Spleen (tissue), 11 donors: Measurements from ENCODE around the gene PLPP3. TPM values are rescaled to one million over a fixed set of nuclear protein-coding genes. Genes with fewer than 3 reads are reported as not detected.

Experiments
- DNase-seq: peaks from one replicate; pipeline ENCODE4 v3.0.0-alpha.2; 2020
- H3K27ac ChIP-seq, 8 donors: fragments of 200-600 bp; sonication (generic) in 7 of 8; 1 replicate in 4 of 8; 2 replicates in 4 of 8; pipeline versions ENCODE4 v1.5.0 to v1.8.0; 2016 to 2021; ENCODE audit warnings: inconsistent platforms in 4 of 8, mild to moderate bottlenecking in 4 of 8, moderate library complexity in 1 of 8
- H3K27me3 ChIP-seq, 7 donors: fragments of 200-600 bp; sonication (generic) in 6 of 7; replicated peaks in 1 of 7; 1 replicate in 4 of 7; 2 replicates in 3 of 7; pipeline versions ENCODE4 v1.5.0 to v1.8.0; 2016 to 2021; ENCODE audit warnings: inconsistent platforms in 3 of 7, mild to moderate bottlenecking in 1 of 7
- H3K36me3 ChIP-seq, 6 donors: fragments of 200-600 bp; sonication (generic) in 5 of 6; 1 replicate in 4 of 6; 2 replicates in 2 of 6; pipeline versions ENCODE4 v1.5.0 to v1.8.0; 2016 to 2021; ENCODE audit warnings: inconsistent platforms in 2 of 6
- H3K4me1 ChIP-seq, 6 donors: fragments of 200-600 bp; sonication (generic) in 5 of 6; 1 replicate in 3 of 6; 2 replicates in 3 of 6; pipeline versions ENCODE4 v1.5.0 to v1.8.0; 2016 to 2021; ENCODE audit warnings: inconsistent platforms in 3 of 6
- H3K4me3 ChIP-seq, 8 donors: fragments of 200-600 bp; sonication (generic) in 7 of 8; 1 replicate in 4 of 8; 2 replicates in 4 of 8; pipeline versions ENCODE4 v1.5.0 to v1.8.0; 2016 to 2021; ENCODE audit warnings: inconsistent platforms in 4 of 8, mild to moderate bottlenecking in 4 of 8, moderate library complexity in 2 of 8
- H3K9me3 ChIP-seq, 8 donors: fragments of 200-600 bp; sonication (generic) in 7 of 8; 1 replicate in 4 of 8; 2 replicates in 4 of 8; pipeline versions ENCODE4 v1.5.0 to v1.8.0; 2016 to 2021; ENCODE audit warnings: inconsistent platforms in 4 of 8
- POLR2A ChIP-seq, 3 donors: fragments of 450-650 bp; IDR thresholded peaks; one replicate each; pipeline ENCODE4 v1.5.1; 2017; ENCODE audit warnings: antibody characterized with exemption in 3 of 3, mild to moderate bottlenecking in 1 of 3
- POLR2AphosphoS5 ChIP-seq, 3 donors: sonication (generic); formaldehyde crosslinking; IDR thresholded peaks; one replicate each; pipeline ENCODE4 v1.5.1; 2017; ENCODE audit warnings: antibody characterized with exemption in 3 of 3
- WGBS, 5 donors: extraction: QIAGEN DNeasy Blood & Tissue Kit in 3 of 5; methylation state at CpG; one replicate each; pipeline versions ENCODE4 v1.1.5 to v1.1.7; 2013 to 2018; 5-methylcytosine and 5-hydroxymethylcytosine counted together
- intact Hi-C: fragments of 100-400 bp; cut with DNase I; formaldehyde crosslinking; loops from one replicate; pipeline ENCODE4 v1.15.0; 2023; ENCODE audit warnings: low total_unique reads
- polyA plus RNA-seq, 3 donors: library from polyadenylated mRNA; stranded (reverse); fragments of 200-250 nt; gene quantifications; one replicate each; pipeline ENCODE4 v1.2.1, GENCODE V29; 2013
- total RNA-seq, 7 donors: library from RNA; depleted of rRNA in 3 of 7; stranded (reverse); fragments of >200 nt in 3 of 7; fragmentation: NEBNext Ultra II Directional in 4 of 7; extraction: Animal tissue kit (Norgen Biotek cat#: 25700) in 4 of 7; gene quantifications; one replicate each; pipeline versions ENCODE4 v1.1.0 to v1.2.1, GENCODE V29; 2016 to 2021
- TF ChIP-seq, protein P1 (sequence below), 11 experiments: fragments of 200-600 bp in 7 of 11; fragments of 450-650 bp in 4 of 11; sonication (generic) in 4 of 11; IDR thresholded peaks in 8 of 11; conservative IDR thresholded peaks in 3 of 11; 1 replicate in 7 of 11; 2 replicates in 4 of 11; pipeline versions ENCODE4 v1.4.0 to v1.8.0; 2016 to 2021; ENCODE audit warnings: antibody characterized with exemption in 11 of 11, inconsistent platforms in 4 of 11, mild to moderate bottlenecking in 1 of 11
- donor health status: healthy with polysubstance abuse.
- donor health status: DM: no; HTN: no; CAD: no; lungs with moderate emphysema.
- donor health status: DM: no; HTN: no; CAD: no.
- donor health status: Bipolar disorder and iron deficiency.
- donor health status: healthy.
- donor health status: DM: no; HTN: no; CAD: no.
- donor health status: DM: yes; HTN: yes; CAD: no.

Gene PLPP3
- total and polyA plus RNA-seq, 10 donors, result 6.7 to 90.0 (median 55.1) TPM

DNA sequence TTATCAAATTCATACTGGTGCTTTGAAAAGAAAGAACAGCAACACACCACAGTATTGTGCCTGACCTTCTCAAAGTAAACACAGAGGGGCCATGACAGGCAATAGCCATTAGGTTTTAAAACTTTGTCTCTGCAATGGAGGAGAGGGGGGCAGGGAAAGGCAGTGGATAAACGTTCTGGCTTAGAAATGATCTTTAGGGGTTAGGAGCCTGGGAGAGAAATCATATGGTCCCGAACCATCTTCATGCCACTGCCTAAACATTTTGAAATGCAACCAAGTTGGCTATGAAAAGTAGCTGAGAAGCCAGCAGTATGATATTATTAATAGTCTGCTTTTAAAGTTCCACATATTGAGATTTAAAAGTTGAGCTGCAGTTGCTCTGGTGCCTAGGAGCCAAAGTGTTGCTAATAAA lies 39.8 kb downstream of the PLPP3 start:
- no peak for DNase-seq
- Histone ChIP-seq H3K4me1 (peaks cover 0 to 24% (median 10%) of the 10 kb centered on the region in 6 donors), H3K9me3 (no peaks in the 10 kb centered on the region), H3K27me3 (no peaks in the 10 kb centered on the region), H3K36me3 (peaks cover 2 to 27% (median 8%) of the 10 kb centered on the region in 6 donors), H3K4me3 (no peak overlapping the region), H3K27ac (no peak overlapping the region)
- intact Hi-C loops, result no loop called here
- WGBS, 5 donors, result 68 to 81% (median 76%) methylated on average over 2 of the region's 2 CpGs
- TF ChIP-seq, protein P1, sequence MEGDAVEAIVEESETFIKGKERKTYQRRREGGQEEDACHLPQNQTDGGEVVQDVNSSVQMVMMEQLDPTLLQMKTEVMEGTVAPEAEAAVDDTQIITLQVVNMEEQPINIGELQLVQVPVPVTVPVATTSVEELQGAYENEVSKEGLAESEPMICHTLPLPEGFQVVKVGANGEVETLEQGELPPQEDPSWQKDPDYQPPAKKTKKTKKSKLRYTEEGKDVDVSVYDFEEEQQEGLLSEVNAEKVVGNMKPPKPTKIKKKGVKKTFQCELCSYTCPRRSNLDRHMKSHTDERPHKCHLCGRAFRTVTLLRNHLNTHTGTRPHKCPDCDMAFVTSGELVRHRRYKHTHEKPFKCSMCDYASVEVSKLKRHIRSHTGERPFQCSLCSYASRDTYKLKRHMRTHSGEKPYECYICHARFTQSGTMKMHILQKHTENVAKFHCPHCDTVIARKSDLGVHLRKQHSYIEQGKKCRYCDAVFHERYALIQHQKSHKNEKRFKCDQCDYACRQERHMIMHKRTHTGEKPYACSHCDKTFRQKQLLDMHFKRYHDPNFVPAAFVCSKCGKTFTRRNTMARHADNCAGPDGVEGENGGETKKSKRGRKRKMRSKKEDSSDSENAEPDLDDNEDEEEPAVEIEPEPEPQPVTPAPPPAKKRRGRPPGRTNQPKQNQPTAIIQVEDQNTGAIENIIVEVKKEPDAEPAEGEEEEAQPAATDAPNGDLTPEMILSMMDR (IDR thresholded peaks at IDR 0.05 in 8 of 11, conservative IDR thresholded peaks at IDR 0.05 in 3 of 11), result no peak
- TF ChIP-seq POLR2AphosphoS5 (IDR thresholded peaks at IDR 0.05), result no peak
- TF ChIP-seq POLR2A (IDR thresholded peaks at IDR 0.05), result no peak

DNA sequence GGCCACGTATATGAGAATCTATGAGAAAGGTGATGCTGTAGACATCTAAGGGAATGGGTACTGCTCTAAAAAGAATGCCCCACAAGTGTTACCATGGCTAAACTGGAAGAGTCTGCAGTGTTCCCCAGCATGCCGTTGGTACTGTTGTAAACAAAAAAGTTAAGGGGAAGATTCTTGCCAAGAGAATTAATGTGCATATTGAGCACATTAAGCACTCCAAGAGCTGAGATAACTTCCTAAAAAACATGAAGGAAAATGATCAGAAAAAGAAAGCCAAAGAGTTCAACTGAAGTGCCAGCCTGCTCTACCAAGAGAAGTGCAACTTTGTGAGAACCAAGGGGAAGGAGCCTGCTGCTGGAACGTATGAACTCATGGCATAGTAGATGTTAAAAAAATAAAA lies 40.8 kb downstream of the PLPP3 start:
- Histone ChIP-seq H3K27me3 (no peaks in the 10 kb centered on the region), H3K4me3 (no peak overlapping the region), H3K9me3 (no peaks in the 10 kb centered on the region), H3K36me3 (peaks cover 4 to 37% (median 13%) of the 10 kb centered on the region in 6 donors), H3K4me1 (peaks cover 0 to 24% (median 7%) of the 10 kb centered on the region in 6 donors), H3K27ac (no peak overlapping the region)
- intact Hi-C loops, result no loop called here
- TF ChIP-seq POLR2AphosphoS5 (IDR thresholded peaks at IDR 0.05), result no peak
- no peak for TF ChIP-seq POLR2A (IDR thresholded peaks at IDR 0.05)
- TF ChIP-seq, protein P1 (IDR thresholded peaks at IDR 0.05 in 8 of 11, conservative IDR thresholded peaks at IDR 0.05 in 3 of 11), result no peak
- WGBS, 5 donors, result 75 to 88% (median 86%) methylated on average over 3 of the region's 3 CpGs
- DNase-seq, result no peak

DNA sequence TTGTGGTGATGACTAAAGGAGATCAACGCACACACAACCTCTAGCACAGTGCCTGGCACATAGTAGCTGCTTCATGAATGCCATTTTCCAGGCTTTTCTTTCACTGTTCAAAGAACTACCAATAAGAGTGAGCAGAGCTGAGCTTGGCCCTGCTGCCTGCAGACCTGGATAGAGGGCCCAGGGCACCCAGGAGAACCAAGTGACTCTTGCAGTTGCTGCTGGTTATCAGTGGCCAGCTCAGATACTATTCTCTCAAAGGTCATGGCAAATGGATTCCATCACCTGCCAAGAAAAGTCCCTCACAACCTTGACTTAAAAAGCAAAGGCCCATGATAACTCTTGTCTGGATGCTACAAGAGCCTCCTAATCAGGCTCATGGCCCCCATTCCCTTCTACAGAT lies 41.7 kb downstream of the PLPP3 start:
- peaks cover 4 to 45% (median 14%) of the 10 kb centered on the region in 6 donors for H3K36me3 ChIP-seq
- intact Hi-C loops, result no loop called here
- no peak overlapping the region for H3K27ac ChIP-seq
- DNase-seq, result no peak
- H3K4me3 ChIP-seq, result no peak overlapping the region
- peaks cover 0 to 24% (median 8%) of the 10 kb centered on the region in 6 donors for H3K4me1 ChIP-seq
- TF ChIP-seq POLR2AphosphoS5 (IDR thresholded peaks at IDR 0.05), result no peak
- TF ChIP-seq, protein P1 (IDR thresholded peaks at IDR 0.05 in 8 of 11, conservative IDR thresholded peaks at IDR 0.05 in 3 of 11), result no peak
- TF ChIP-seq POLR2A (IDR thresholded peaks at IDR 0.05), result no peak
- 43 to 100% (median 93%) methylated on average over 1 of the region's 1 CpG for WGBS, 5 donors
- H3K27me3 ChIP-seq, result no peaks in the 10 kb centered on the region
- no peaks in the 10 kb centered on the region for H3K9me3 ChIP-seq

DNA sequence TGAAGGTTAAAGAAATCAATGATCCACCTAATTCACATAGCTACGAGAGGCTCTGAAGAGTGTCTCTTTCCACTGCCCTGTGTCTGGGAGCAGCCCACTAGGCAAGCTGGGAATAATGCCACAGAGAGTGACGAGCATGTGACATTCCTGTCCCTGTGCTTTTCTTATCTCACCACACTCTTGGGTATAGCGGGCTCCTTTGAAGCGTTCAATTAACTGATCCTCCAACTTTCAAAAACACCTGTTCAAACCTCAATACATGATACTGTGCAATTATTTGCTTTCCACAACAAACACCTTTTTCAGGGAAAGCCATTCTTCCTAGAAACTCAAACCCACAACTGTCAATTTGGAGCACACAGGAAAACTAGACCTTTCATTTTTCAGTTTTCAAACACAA lies 43.4 kb downstream of the PLPP3 start:
- Histone ChIP-seq H3K27me3 (no peaks in the 10 kb centered on the region), H3K27ac (no peak overlapping the region), H3K4me1 (peaks cover 0 to 29% (median 11%) of the 10 kb centered on the region in 6 donors), H3K36me3 (peaks cover 4 to 61% (median 14%) of the 10 kb centered on the region in 6 donors), H3K9me3 (no peaks in the 10 kb centered on the region), H3K4me3 (no peak overlapping the region)
- no peak for DNase-seq
- intact Hi-C loops, result no loop called here
- no peak for TF ChIP-seq POLR2AphosphoS5 (IDR thresholded peaks at IDR 0.05)
- TF ChIP-seq, protein P1 (IDR thresholded peaks at IDR 0.05 in 8 of 11, conservative IDR thresholded peaks at IDR 0.05 in 3 of 11), result no peak
- no peak for TF ChIP-seq POLR2A (IDR thresholded peaks at IDR 0.05)
- WGBS, 5 donors, result 79 to 89% (median 86%) methylated on average over 4 of the region's 4 CpGs
